Activated naive CD8-positive, alpha-beta T cell treated with anti-CD3 and anti-CD28 coated beads, Interleukin-2, amount 10 ng/mL, durations not matched to agents 7 days and 5 days (primary cell): ENCODE results near the gene SRGAP2. TPM values are rescaled to one million over a fixed set of nuclear protein-coding genes. Genes with fewer than 3 reads are reported as not detected.
"Not testable (repeated sequence)": the region's sequence is repeated elsewhere in the genome, so short reads cannot be mapped to it uniquely, and the experiment has no call there.

Experiments
- ATAC-seq: fragments of 150-1000 bp; cut with Tn5 transposase; one replicate; pipeline ENCODE4 v1.10.0; 2021; ENCODE audit warnings: low read depth, moderate library complexity
- POLR2A ChIA-PET: fragments of 350-600 bp; sonication (Branson Sonifier 250); formaldehyde crosslinking; loops from one replicate; lab custom pipeline; 2021; ENCODE audit warnings: antibody characterized with exemption; lab: Charles Lee
- DNase-seq: peaks from one replicate; pipeline ENCODE4 v3.0.0; 2021
- H3K27ac Mint-ChIP-seq: one replicate; pipeline ENCODE4 v1.8.0; 2022; ENCODE audit warnings: mild to moderate bottlenecking, mixed read lengths
- H3K27me3 Mint-ChIP-seq: one replicate; pipeline ENCODE4 v1.8.0; 2022; ENCODE audit warnings: mild to moderate bottlenecking, moderate library complexity, mixed read lengths
- H3K36me3 Mint-ChIP-seq: one replicate; pipeline ENCODE4 v1.8.0; 2021; ENCODE audit warnings: mild to moderate bottlenecking, mixed read lengths
- H3K4me1 Mint-ChIP-seq: one replicate; pipeline ENCODE4 v1.8.0; 2021; ENCODE audit warnings: mixed read lengths
- H3K4me3 Mint-ChIP-seq: one replicate; pipeline ENCODE4 v1.8.0; 2022; ENCODE audit warnings: mild to moderate bottlenecking, moderate library complexity, mixed read lengths
- H3K9me3 Mint-ChIP-seq: one replicate; pipeline ENCODE4 v1.8.0; 2021; ENCODE audit warnings: mixed read lengths
- total RNA-seq, 2 experiments: library from RNA; stranded (reverse); gene quantifications; one replicate each; pipeline ENCODE4 v1.2.3, GENCODE V29; 2021

Gene SRGAP2
- 10 to 100 TPM; 79.7 to 83.8 TPM for total RNA-seq

DNA sequence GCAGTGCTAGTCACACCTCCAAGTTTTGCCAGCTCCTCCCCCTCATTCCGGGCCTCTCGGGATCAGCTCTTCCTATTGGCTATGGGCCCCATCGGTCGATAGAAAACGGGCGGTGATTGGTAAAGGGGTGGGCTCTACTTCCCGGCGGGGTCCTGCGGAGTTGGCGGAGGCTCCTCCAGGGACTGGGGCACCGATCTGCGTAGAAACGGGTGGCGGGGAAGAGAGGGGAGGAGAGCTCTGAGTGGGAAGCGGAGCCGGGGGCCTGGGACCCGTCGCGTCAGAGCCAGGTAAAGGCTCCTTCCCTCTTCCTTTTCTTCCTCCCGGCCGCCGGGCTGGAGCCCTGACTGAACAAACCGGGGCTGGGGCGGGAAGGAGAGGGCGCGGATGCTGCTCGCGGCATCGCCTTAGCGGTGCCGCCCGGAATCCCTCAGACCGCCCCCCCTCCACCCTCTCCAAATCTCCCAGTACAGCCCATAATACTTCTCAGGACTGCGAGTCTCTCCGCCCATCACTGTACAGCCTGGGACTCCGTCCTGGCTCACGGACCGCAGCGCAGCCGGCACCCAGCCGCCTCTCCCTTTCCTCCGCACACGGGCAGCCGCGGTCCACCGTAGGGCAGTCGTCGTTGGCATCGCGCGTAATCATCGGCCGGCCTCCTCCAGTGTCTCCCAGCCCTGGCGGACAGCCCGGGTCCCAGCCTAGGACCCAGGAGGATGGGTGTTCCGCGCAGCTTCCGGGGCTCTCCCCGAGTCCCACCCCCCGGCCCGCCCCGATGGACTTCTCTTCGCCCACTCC is at the start of gene SRGAP2:
TSS of gene SRGAP2 (plus strand) at position 178 of the 795 bp plus-strand sequence. CDS start 2,430 bp downstream, outside the sequence.
- ATAC-seq: peak; percentile 66
- Mint-ChIP-seq H3K4me3 (peak within 1 kb of the TSS; percentile 93), H3K27ac (peak within 1 kb of the TSS; percentile 82)
- H3K4me1 Mint-ChIP-seq, H3K36me3 Mint-ChIP-seq, POLR2A ChIA-PET, H3K27me3 Mint-ChIP-seq, H3K9me3 Mint-ChIP-seq: not testable (repeated sequence)
- DNase-seq: peak; percentile 76

GRCh38 chr1:206167350-206168029 is 35.9 kb upstream of the SRGAP2 start:
- DNase-seq, H3K36me3 Mint-ChIP-seq, H3K4me1 Mint-ChIP-seq, H3K4me3 Mint-ChIP-seq, H3K27me3 Mint-ChIP-seq, H3K27ac Mint-ChIP-seq, H3K9me3 Mint-ChIP-seq, POLR2A ChIA-PET: not testable (repeated sequence)
- ATAC-seq: peak; percentile 52

GRCh38 chr1:206169794-206170193 is 33.5 kb upstream of the SRGAP2 start:
- ATAC-seq, DNase-seq, H3K36me3 Mint-ChIP-seq, H3K9me3 Mint-ChIP-seq, POLR2A ChIA-PET, H3K4me3 Mint-ChIP-seq, H3K4me1 Mint-ChIP-seq, H3K27me3 Mint-ChIP-seq, H3K27ac Mint-ChIP-seq: not testable (repeated sequence)

DNA sequence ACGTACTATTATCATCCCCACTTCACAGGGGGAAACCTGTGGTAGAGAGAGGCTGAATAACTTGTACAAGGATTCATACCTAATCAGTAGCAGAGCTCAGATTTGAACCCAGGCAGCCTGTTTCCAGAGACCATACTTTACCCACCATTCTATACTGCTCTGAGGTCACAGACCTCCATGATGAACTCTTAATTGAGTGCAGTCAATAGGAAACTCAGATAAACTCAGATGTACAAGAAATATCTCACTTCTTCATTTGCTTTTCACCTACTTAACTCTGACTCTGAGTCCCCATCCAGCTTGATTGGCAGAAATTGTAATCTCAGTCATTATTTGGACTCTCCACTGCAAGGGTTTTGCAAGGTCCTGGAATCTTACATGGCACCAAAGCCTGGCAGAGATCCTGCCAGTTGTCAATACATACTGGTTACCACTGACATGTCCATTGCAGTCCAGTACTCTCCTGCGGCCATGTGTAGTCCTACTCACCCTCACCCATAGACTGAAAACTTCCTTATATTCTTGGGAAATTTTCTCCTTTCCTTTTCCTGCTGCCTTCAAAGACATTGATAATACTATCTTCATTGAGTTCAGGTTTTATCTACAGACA is 30.1 kb upstream of the SRGAP2 start:
- not testable (repeated sequence) for H3K4me1 Mint-ChIP-seq, DNase-seq, H3K27ac Mint-ChIP-seq

GRCh38 chr1:206174182-206174868 is 29.0 kb upstream of the SRGAP2 start:
- POLR2A ChIA-PET, H3K4me1 Mint-ChIP-seq, H3K36me3 Mint-ChIP-seq, ATAC-seq, H3K9me3 Mint-ChIP-seq, H3K4me3 Mint-ChIP-seq, DNase-seq, H3K27ac Mint-ChIP-seq, H3K27me3 Mint-ChIP-seq: not testable (repeated sequence)

More for the DNA sequence above, 30.1 kb upstream of the SRGAP2 start:
- H3K9me3 Mint-ChIP-seq, H3K36me3 Mint-ChIP-seq, H3K27me3 Mint-ChIP-seq, H3K4me3 Mint-ChIP-seq, POLR2A ChIA-PET, ATAC-seq: not testable (repeated sequence)

- H3K9me3 Mint-ChIP-seq, H3K4me1 Mint-ChIP-seq, H3K36me3 Mint-ChIP-seq, H3K27ac Mint-ChIP-seq, H3K4me3 Mint-ChIP-seq, ATAC-seq, POLR2A ChIA-PET, DNase-seq, H3K27me3 Mint-ChIP-seq: not testable (repeated sequence)
Measured at GRCh38 chr1:206175459-206176113, 27.8 kb upstream of the SRGAP2 start.

DNA sequence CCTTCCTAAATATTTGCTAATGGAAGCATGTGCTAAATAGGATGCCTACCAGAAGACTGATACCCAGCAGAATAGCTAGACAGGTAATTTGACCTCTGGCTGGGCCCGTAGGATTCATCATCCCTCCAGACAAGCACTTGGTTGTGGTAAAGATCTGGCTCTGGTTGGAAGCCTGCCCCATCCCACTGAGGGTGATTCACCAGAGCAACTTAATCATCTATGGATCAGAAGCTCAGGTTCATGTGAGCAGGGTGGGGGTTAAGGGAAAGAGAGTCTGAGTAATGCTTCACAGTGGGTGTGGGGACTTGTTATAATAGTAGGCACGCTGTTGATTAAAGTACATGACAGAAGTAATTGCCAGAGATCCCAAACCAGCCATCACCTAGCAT is 27.2 kb upstream of the SRGAP2 start:
- H3K27me3 Mint-ChIP-seq, POLR2A ChIA-PET, ATAC-seq, DNase-seq, H3K36me3 Mint-ChIP-seq, H3K4me3 Mint-ChIP-seq, H3K4me1 Mint-ChIP-seq, H3K27ac Mint-ChIP-seq, H3K9me3 Mint-ChIP-seq: not testable (repeated sequence)

GRCh38 chr1:206178061-206178989 is 25.0 kb upstream of the SRGAP2 start:
- DNase-seq, H3K4me1 Mint-ChIP-seq, H3K27me3 Mint-ChIP-seq, H3K4me3 Mint-ChIP-seq, H3K36me3 Mint-ChIP-seq, H3K27ac Mint-ChIP-seq, H3K9me3 Mint-ChIP-seq, ATAC-seq, POLR2A ChIA-PET: not testable (repeated sequence)

DNA sequence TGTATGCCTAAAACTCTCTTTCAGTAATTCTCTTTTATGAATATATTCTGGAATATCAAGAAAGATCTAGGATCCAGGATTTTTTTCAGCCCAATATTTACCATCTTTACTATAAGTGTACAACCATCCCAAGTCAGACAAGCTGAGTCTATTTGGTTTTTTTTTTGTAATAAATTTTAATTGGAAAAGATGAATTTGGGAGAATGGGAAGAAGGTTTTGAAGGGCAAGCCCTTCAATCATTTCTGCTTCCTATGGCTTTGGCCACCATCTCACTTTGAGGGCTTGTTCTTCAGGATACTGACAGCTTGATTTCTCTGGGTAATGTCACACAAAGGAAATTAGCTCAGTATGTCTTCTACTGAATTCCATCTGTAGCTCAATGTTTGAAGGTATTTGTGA is 23.7 kb upstream of the SRGAP2 start:
- ATAC-seq, H3K4me3 Mint-ChIP-seq, H3K9me3 Mint-ChIP-seq, H3K27me3 Mint-ChIP-seq, POLR2A ChIA-PET, H3K27ac Mint-ChIP-seq, H3K36me3 Mint-ChIP-seq, DNase-seq, H3K4me1 Mint-ChIP-seq: not testable (repeated sequence)

GRCh38 chr1:206182368-206183317 is 20.7 kb upstream of the SRGAP2 start:
- H3K36me3 Mint-ChIP-seq, H3K4me1 Mint-ChIP-seq, H3K4me3 Mint-ChIP-seq, POLR2A ChIA-PET, H3K27me3 Mint-ChIP-seq, H3K9me3 Mint-ChIP-seq, ATAC-seq, H3K27ac Mint-ChIP-seq, DNase-seq: not testable (repeated sequence)

- DNase-seq, H3K4me1 Mint-ChIP-seq, H3K27ac Mint-ChIP-seq, ATAC-seq, H3K27me3 Mint-ChIP-seq, POLR2A ChIA-PET, H3K36me3 Mint-ChIP-seq, H3K4me3 Mint-ChIP-seq, H3K9me3 Mint-ChIP-seq: not testable (repeated sequence)
Measured at GRCh38 chr1:206183788-206184187, 19.6 kb upstream of the SRGAP2 start.
